ENCODE results near the gene KCNK13.

Gene KCNK13

DNA sequence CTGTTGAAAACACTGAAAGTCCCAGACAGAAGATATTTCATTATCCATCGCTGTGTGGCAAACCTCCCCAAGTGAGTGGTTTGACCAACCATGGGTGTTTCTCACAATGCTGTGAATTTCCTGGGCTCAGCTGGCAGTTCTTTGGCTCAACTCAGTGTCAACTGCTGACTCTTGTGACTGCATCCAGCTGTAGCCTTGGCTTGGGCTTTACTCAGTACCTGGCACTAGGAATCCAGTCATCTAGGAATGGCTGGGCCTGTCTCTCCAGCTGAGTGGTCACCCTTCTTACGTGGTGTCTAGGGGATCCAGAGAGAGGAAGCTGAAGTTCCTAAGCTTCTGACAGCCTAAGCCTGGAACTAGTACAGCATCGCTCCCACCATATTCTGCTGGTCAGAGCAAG, 113.8 kb downstream of the KCNK13 start:
- no peak for TF ChIP-seq CTCF (IDR thresholded peaks at IDR 0.05; ENCODE audit: borderline replicate concordance, insufficient read depth, low read depth, low read length)
- no peak overlapping the region for H3K4me3 ChIP-seq (ENCODE audit: low read depth, low read length)

GRCh38 chr14:90177539-90178189, 115.9 kb downstream of the KCNK13 start:
- no peak overlapping the region for H3K4me3 ChIP-seq (ENCODE audit: low read depth, low read length)
- TF ChIP-seq CTCF (IDR thresholded peaks at IDR 0.05; ENCODE audit: borderline replicate concordance, insufficient read depth, low read depth, low read length): no peak

DNA sequence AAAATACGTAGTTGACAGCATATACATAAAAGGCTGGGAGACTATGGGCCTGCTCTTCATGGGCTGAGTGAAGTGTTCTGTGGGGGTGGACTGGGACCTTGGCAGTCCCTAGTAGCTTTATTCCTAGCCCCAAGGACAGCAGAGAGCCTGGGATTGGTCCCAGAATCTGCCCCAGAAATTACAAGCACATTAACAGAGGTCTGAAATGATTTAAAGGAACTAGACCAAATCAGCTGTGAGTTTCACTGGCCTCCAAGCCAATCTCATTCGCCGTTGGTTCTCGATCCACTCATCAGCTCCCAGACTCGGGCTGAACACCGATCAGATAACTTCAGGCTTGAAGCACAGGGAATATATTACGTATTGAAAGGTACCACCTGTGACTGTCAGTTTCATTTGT, 117.6 kb downstream of the KCNK13 start:
- no peak overlapping the region for H3K4me3 ChIP-seq (ENCODE audit: low read depth, low read length)
- no peak for TF ChIP-seq CTCF (IDR thresholded peaks at IDR 0.05; ENCODE audit: borderline replicate concordance, insufficient read depth, low read depth, low read length)

- no peak overlapping the region for H3K4me3 ChIP-seq (ENCODE audit: low read depth, low read length)
- TF ChIP-seq CTCF (IDR thresholded peaks at IDR 0.05; ENCODE audit: borderline replicate concordance, insufficient read depth, low read depth, low read length): no peak
These were observed 118.3 kb downstream of the KCNK13 start for GRCh38 chr14:90179809-90180779.

GRCh38 chr14:90184094-90184493, 122.3 kb downstream of the KCNK13 start:
- no peak for TF ChIP-seq CTCF (IDR thresholded peaks at IDR 0.05; ENCODE audit: borderline replicate concordance, insufficient read depth, low read depth, low read length)
- no peak overlapping the region for H3K4me3 ChIP-seq (ENCODE audit: low read depth, low read length)

- no peak for TF ChIP-seq CTCF (IDR thresholded peaks at IDR 0.05; ENCODE audit: borderline replicate concordance, insufficient read depth, low read depth, low read length)
These were observed 122.9 kb downstream of the KCNK13 start for GRCh38 chr14:90184571-90185266.

More at GRCh38 chr14:90184571-90185266, 122.9 kb downstream of the KCNK13 start:
- no peak overlapping the region for H3K4me3 ChIP-seq (ENCODE audit: low read depth, low read length)
